HG02623 (cell line): ENCODE data around the gene FES.
A peak's percentile ranks its signal among the peaks of the same experiment; 100 is the strongest.
"Not testable (repeated sequence)": the region's sequence is repeated elsewhere in the genome, so short reads cannot be mapped to it uniquely, and the experiment has no call there.

Experiments
- ATAC-seq: cut with Tn5 transposase; IDR thresholded peaks from one replicate; pipeline ENCODE4 v1.9.1; 2021; ENCODE audit warnings: moderate library complexity; ENCODE audit not compliant: unreplicated experiment

Gene FES

GRCh38 chr15:90883976-90884718 is at the start of gene FES:
Gene FES (plus strand): TSS chr15:90884504. CDS start chr15:90885046, 542 bp downstream.
- no peak for ATAC-seq

DNA sequence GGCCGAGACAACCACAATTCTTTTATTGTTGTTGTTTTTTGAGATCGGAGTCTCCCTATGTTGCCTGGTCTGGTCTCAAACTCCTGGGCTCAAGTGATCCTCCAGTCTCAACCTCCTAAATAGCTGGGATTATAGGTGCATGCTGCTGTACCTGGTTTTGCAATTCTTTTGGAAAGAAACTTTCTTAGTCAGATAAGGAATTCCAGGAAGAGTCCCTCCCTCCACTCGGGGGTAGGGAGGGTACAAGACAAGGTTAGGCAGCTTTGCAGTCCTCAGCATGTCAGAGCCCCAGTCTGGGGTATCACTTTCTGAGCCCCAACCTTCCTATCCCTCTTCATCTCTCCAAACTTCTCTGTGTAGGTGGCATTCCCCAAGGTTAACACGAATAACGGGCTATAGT is 49.7 kb upstream of the FES start:
- no peak for ATAC-seq

DNA sequence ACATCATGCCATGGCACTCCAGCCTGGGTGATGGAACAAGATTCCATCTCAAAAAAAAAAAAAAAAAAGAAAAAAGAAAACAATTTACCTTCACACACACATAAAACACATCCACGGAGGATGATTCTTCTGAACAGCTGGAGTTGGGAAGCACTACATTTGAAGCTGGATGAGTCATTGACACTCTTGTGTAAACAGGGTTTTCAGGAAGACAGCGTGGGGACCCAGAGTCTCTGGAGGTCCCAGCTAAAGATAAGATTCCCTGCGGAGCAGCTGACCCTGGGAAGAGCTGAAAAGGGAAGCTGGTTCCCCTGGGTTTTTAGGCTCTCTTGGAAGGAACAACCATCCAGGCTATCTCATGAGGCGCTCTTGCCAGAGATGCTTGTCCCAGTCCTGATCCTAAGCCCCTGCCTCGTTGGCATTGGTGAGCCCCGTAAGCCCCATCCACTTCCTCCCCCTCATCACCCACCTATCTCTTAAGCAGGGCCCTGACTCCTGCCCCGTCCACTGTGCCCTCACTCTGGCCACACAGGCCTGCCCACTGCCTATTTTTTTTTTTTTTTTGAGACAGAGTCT is 47.9 kb upstream of the FES start:
- no peak for ATAC-seq

- no peak for ATAC-seq
Measured at GRCh38 chr15:90837094-90837493, 47.2 kb upstream of the FES start.

DNA sequence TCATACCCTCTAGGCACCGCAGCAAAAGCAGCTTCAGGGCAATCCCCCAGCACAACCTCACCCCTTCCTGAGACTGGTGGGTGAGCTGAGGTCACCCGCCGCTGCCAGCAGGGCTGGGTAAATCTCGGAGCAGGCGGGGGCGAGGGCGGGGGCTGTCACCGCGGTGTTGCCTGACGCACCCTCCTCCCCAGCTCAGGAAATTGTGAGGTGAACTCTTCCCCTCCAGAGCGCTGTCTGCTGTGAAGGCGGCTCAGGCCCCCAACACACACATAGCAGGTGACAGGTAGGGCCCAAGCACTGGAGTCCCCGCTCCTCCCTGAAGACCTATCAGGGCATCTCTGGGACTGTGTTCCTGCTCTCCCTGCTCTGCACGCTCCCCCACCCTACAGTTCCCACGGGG is 46.2 kb upstream of the FES start:
- ATAC-seq = no peak

GRCh38 chr15:90838544-90838943 is 45.8 kb upstream of the FES start:
- ATAC-seq = no peak

- ATAC-seq = peak; percentile 92
Measured at GRCh38 chr15:90839187-90840071, 44.9 kb upstream of the FES start.

- ATAC-seq = no peak
Measured at GRCh38 chr15:90840157-90840855, 44.0 kb upstream of the FES start.

- no peak for ATAC-seq
Measured at GRCh38 chr15:90840954-90841353, 43.4 kb upstream of the FES start.

GRCh38 chr15:90844696-90845095 is 39.6 kb upstream of the FES start:
- no peak for ATAC-seq

GRCh38 chr15:90845201-90845949 is 38.9 kb upstream of the FES start:
- ATAC-seq = peak; percentile 84

DNA sequence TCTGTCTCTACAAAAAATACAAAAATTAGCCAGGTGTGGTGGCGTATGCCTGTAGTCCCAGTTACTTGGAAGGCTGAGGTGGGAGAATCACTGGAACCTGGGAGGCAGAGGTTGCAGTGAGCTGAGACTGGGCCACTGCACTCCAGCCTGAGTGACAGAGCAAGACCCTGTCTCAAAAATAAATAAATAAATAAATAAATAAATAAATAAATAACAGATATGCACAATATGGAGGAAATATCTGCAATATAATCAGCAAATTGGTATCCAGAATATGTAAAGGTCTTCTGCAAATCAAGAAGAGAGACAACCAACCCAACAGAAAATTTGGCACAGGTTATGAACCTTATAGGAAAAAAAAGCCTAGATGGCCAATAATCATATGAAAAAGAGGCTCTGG is 34.9 kb upstream of the FES start:
- ATAC-seq = not testable (repeated sequence)

- ATAC-seq = no peak
Measured at GRCh38 chr15:90851114-90851513, 33.2 kb upstream of the FES start.

DNA sequence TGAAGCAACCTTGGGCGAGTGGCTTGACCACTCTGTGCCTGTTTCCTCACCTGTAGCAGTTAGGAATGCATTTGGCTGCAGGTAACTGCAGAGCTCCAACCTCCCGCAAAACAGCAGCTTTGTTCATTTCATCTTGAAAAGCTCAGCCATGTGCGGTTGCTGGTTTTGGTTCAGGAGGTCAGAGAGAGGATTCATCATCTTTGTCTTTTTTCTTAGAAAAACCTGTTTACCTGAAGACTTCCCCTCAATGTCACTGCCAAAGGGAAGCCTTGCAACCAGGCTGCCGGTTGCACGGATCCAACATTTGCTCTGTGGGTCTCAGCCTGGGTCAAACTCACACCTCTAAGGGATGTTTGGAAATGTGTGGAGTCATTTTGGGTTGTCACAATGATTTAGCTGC is 32.4 kb upstream of the FES start:
- no peak for ATAC-seq

DNA sequence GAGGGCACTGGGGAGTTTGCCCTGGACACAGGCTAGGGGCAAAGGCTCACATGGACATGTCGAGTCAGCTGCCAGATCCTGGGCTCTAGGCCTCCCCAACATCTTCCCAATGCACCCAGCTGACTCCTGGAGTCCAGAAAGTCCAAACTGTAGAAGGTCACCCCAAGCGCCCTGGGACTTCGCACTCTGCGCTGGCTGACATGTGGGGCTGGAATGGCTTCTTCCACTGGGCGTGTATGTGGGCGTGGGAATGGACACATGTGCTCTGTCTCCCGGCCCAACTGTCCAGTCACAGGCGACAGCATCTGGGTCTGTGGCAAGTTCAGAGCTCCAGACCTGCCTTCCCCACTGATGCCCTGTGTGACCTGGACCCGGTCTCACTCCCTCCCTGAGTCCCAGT is 29.2 kb upstream of the FES start:
- ATAC-seq = no peak

- ATAC-seq = no peak
Measured at GRCh38 chr15:90857337-90857736, 27.0 kb upstream of the FES start.

GRCh38 chr15:90857883-90858443 is 26.3 kb upstream of the FES start:
- no peak for ATAC-seq

DNA sequence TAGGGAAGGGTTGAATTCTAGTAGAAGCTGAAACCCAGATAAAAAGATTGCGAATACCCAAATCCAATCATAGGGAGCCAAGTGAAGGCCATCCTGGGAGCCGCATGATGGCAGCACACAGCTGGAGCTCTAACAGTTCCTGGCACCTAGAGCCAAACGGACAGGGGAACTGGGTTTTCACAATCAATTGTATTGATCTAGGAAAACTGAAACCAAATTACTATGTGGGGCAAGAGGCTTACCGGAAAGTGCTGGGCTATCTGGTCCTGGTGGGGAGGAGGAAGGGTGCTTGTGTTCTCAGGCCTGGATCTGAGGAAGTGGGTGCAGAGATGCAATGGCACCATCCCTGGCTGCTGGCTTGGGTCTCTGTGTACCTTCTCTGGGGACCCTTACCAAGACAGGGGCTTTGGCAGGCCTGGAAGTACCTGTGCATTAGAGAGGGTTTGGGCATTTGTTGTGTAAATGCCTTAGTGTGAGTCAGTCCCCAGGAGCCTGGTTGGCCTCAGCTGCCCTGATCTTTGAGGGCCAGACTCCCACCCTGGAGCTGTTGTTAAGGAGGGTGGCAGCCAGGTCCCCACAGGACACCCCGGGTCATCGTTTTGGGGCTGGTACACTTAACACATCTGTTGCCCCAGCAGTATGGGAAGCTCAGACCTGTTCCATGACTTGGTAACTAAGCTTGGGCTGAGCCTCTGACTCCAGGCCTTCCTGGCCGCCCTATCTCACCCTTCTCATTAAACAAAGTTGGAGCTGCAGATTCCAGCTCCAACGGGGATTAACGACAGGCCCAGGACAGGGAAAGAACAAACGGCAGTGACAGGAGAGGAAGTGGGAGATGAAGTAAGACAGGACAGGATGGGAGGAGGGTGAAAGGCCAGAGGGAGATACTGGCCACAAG is 24.8 kb upstream of the FES start:
- no peak for ATAC-seq

- no peak for ATAC-seq
Measured at GRCh38 chr15:90860450-90860849, 23.9 kb upstream of the FES start.
